ENCODE data around the gene SOD1.

DNA sequence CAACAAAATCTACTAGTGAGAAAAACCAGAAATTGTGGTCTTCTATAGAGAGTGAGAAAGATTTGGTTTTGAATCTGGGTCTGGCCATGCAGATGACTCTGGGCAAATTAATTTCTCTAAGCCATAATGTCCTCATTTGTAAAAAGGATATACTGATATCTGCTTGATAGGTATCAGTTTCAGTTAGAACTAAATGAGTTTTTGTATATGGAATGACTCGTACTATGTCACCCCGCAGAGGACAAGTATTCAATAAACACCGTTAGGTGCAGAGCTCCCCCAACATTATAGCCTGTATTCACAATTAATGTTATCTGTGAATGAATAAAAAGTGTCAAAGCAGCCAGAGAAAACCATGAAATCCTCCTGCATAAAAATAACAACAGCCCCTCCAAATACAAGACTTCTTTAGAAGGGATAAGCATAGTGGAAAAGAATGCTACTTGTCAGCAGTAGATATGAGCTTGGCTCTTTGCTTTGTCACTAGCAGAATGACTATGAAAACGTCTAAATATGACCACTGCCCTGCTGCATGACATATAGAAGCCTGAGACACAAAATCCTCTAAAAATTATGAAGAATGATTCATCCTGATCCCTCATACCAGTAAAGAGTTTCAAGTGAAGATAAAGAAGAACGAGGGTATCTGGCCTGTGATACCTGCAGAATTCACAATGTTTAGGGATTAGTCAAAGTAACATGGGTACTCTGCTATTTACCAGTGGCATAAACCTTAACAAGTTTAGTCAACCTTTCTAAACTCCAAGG, 54.7 kb downstream of the SOD1 start:
- TF ChIP-seq EZH2 (IDR thresholded peaks at IDR 0.05), result no peak
- no peak for TF ChIP-seq CTCF (IDR thresholded peaks at IDR 0.05)

Data from neural progenitor cell (in vitro differentiated cells).